HFFc6 (cell line): ENCODE results near the gene SLC19A1. TPM values are rescaled to one million over a fixed set of nuclear protein-coding genes. Genes with fewer than 3 reads are reported as not detected.

Experiments used
- DNase-seq: peaks from one replicate; pipeline ENCODE4 v3.0.0-alpha.2; 2018
- H3K27ac Mint-ChIP-seq: 2 replicates; pipeline ENCODE4 v1.8.0; 2020; ENCODE audit warnings: mild to moderate bottlenecking, mixed read lengths
- H3K27me3 Mint-ChIP-seq: 2 replicates; pipeline ENCODE4 v1.8.0; 2021; ENCODE audit warnings: mild to moderate bottlenecking, moderate library complexity, mixed read lengths; ENCODE audit not compliant: insufficient read depth
- H3K36me3 Mint-ChIP-seq: 2 replicates; pipeline ENCODE4 v1.8.0; 2021; ENCODE audit warnings: low read depth, mixed read lengths
- H3K4me1 Mint-ChIP-seq: 2 replicates; pipeline ENCODE4 v1.8.0; 2020; ENCODE audit warnings: low read depth, mixed read lengths
- H3K4me3 Mint-ChIP-seq: 2 replicates; pipeline ENCODE4 v1.8.0; 2020; ENCODE audit warnings: mild to moderate bottlenecking, moderate library complexity, mixed read lengths
- H3K9me3 Mint-ChIP-seq: 2 replicates; pipeline ENCODE4 v1.8.0; 2020; ENCODE audit warnings: mild to moderate bottlenecking, mixed read lengths
- CTCF ChIP-seq: fragments of 200-600 bp; sonication (generic); IDR thresholded peaks from 2 replicates; pipeline ENCODE4 v1.5.0; 2021; ENCODE audit warnings: antibody characterized with exemption, mild to moderate bottlenecking
- total RNA-seq, 6 experiments: library from RNA; stranded (reverse); fragmentation: NEBNext Ultra II Directional; extraction: Animal tissue kit (Norgen Biotek cat#: 25700); gene quantifications; 2 replicates in 1 of 6; 3 replicates in 5 of 6; pipeline ENCODE4 v1.2.3, GENCODE V29; 2021

SLC19A1 gene
- total RNA-seq, 6 experiments from 2014 or later = 12.3 to 15.9 (median 14.6) TPM

- Mint-ChIP-seq H3K9me3 (peaks cover 41% of the 10 kb centered on the region), H3K36me3 (peaks cover 57% of the 10 kb centered on the region), H3K4me1 (peaks cover 9% of the 10 kb centered on the region; the same call in 1 of the 2 replicates), H3K27me3 (peaks cover 2% of the 10 kb centered on the region), H3K27ac (no peak overlapping the region), H3K4me3 (no peak overlapping the region; the same call in 1 of the 2 replicates)
- TF ChIP-seq CTCF = no peak
- DNase-seq = no peak
Observed at GRCh38 chr21:45518742-45519141, 23.5 kb downstream of the SLC19A1 start.

- no peak overlapping the region for H3K27ac Mint-ChIP-seq
- peaks cover 41% of the 10 kb centered on the region for H3K9me3 Mint-ChIP-seq
- no peak for DNase-seq
- no peak for TF ChIP-seq CTCF
- H3K27me3 Mint-ChIP-seq = peaks cover 2% of the 10 kb centered on the region
- H3K36me3 Mint-ChIP-seq = peaks cover 49% of the 10 kb centered on the region
- H3K4me1 Mint-ChIP-seq = peaks cover 9% of the 10 kb centered on the region; the same call in 1 of the 2 replicates
- no peak overlapping the region for H3K4me3 Mint-ChIP-seq
Observed at GRCh38 chr21:45517249-45518065, 24.8 kb downstream of the SLC19A1 start.

GRCh38 chr21:45516671-45517151 is 25.5 kb downstream of the SLC19A1 start:
- TF ChIP-seq CTCF = no peak
- Mint-ChIP-seq H3K36me3 (peaks cover 41% of the 10 kb centered on the region), H3K9me3 (peaks cover 40% of the 10 kb centered on the region), H3K4me1 (peaks cover 9% of the 10 kb centered on the region; the same call in 1 of the 2 replicates), H3K27ac (no peak overlapping the region), H3K27me3 (peaks cover 2% of the 10 kb centered on the region), H3K4me3 (no peak overlapping the region)
- DNase-seq = no peak

- Mint-ChIP-seq H3K27me3 (peaks cover 2% of the 10 kb centered on the region), H3K9me3 (peaks cover 35% of the 10 kb centered on the region), H3K27ac (no peak overlapping the region), H3K36me3 (peaks cover 36% of the 10 kb centered on the region), H3K4me1 (peaks cover 9% of the 10 kb centered on the region; the same call in 1 of the 2 replicates), H3K4me3 (no peak overlapping the region)
- DNase-seq = no peak
- TF ChIP-seq CTCF = no peak
Observed at GRCh38 chr21:45516071-45516670, 26.1 kb downstream of the SLC19A1 start.

GRCh38 chr21:45515241-45516061 is 26.8 kb downstream of the SLC19A1 start:
- no peak for TF ChIP-seq CTCF
- Mint-ChIP-seq H3K9me3 (peaks cover 27% of the 10 kb centered on the region), H3K27me3 (peaks cover 2% of the 10 kb centered on the region), H3K36me3 (peaks cover 29% of the 10 kb centered on the region), H3K27ac (no peak overlapping the region), H3K4me3 (no peak overlapping the region), H3K4me1 (peaks cover 9% of the 10 kb centered on the region; the same call in 1 of the 2 replicates)
- DNase-seq = no peak
